Nephron progenitor cell (in vitro differentiated cells): ENCODE data around the gene GFY.

Experiments used
- DNase-seq: peaks from one replicate; pipeline ENCODE4 v3.0.0; 2021
- H3K27ac Mint-ChIP-seq: 2 replicates; pipeline ENCODE4 v1.8.0; 2021; ENCODE audit warnings: mild to moderate bottlenecking, moderate library complexity, mixed read lengths
- H3K27me3 Mint-ChIP-seq: 2 replicates; pipeline ENCODE4 v1.8.0; 2021; ENCODE audit warnings: mild to moderate bottlenecking, low read depth, mixed read lengths; ENCODE audit not compliant: poor library complexity
- H3K36me3 Mint-ChIP-seq: 2 replicates; pipeline ENCODE4 v1.8.0; 2021; ENCODE audit warnings: low read depth, mixed read lengths
- H3K4me1 Mint-ChIP-seq: 2 replicates; pipeline ENCODE4 v1.8.0; 2021; ENCODE audit warnings: mixed read lengths
- H3K4me3 Mint-ChIP-seq: 2 replicates; pipeline ENCODE4 v1.8.0; 2021; ENCODE audit warnings: mild to moderate bottlenecking, moderate library complexity, mixed read lengths
- H3K9me3 Mint-ChIP-seq: 2 replicates; pipeline ENCODE4 v1.8.0; 2021; ENCODE audit warnings: mild to moderate bottlenecking, moderate library complexity, mixed read lengths
- TF ChIP-seq, protein P1 (sequence below): fragments of 200-600 bp; sonication (generic); IDR thresholded peaks from 2 replicates; pipeline ENCODE4 v1.5.0; 2021; ENCODE audit warnings: antibody characterized with exemption

Gene GFY

DNA sequence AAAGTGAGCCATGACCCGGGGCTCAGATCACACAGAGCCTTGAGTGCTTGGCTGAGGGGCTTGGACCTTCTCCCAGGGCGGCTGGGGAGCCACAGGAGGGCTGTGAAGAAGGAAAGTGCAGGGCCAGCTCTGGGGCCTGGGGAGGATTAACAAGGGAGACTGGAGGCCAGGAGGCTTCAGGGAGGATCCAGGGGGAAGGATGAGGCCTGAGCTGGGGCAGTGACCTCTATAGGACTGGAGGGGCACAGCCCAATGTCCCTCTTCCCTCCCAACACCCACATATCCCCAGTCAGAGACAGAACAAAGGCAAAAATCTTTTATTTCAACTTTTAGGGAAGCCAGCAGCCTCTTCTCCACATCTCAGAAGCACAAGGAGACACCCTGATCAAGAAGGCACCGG is 20.8 kb downstream of the GFY start:
- Mint-ChIP-seq H3K27me3 (peaks cover 19% of the 10 kb centered on the region), H3K4me3 (no peak overlapping the region), H3K9me3 (no peaks in the 10 kb centered on the region), H3K36me3 (peaks cover 41% of the 10 kb centered on the region), H3K4me1 (peaks cover 43% of the 10 kb centered on the region), H3K27ac (peak overlapping the region; percentile 87)
- TF ChIP-seq, protein P1, sequence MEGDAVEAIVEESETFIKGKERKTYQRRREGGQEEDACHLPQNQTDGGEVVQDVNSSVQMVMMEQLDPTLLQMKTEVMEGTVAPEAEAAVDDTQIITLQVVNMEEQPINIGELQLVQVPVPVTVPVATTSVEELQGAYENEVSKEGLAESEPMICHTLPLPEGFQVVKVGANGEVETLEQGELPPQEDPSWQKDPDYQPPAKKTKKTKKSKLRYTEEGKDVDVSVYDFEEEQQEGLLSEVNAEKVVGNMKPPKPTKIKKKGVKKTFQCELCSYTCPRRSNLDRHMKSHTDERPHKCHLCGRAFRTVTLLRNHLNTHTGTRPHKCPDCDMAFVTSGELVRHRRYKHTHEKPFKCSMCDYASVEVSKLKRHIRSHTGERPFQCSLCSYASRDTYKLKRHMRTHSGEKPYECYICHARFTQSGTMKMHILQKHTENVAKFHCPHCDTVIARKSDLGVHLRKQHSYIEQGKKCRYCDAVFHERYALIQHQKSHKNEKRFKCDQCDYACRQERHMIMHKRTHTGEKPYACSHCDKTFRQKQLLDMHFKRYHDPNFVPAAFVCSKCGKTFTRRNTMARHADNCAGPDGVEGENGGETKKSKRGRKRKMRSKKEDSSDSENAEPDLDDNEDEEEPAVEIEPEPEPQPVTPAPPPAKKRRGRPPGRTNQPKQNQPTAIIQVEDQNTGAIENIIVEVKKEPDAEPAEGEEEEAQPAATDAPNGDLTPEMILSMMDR = no peak
- no peak for DNase-seq

DNA sequence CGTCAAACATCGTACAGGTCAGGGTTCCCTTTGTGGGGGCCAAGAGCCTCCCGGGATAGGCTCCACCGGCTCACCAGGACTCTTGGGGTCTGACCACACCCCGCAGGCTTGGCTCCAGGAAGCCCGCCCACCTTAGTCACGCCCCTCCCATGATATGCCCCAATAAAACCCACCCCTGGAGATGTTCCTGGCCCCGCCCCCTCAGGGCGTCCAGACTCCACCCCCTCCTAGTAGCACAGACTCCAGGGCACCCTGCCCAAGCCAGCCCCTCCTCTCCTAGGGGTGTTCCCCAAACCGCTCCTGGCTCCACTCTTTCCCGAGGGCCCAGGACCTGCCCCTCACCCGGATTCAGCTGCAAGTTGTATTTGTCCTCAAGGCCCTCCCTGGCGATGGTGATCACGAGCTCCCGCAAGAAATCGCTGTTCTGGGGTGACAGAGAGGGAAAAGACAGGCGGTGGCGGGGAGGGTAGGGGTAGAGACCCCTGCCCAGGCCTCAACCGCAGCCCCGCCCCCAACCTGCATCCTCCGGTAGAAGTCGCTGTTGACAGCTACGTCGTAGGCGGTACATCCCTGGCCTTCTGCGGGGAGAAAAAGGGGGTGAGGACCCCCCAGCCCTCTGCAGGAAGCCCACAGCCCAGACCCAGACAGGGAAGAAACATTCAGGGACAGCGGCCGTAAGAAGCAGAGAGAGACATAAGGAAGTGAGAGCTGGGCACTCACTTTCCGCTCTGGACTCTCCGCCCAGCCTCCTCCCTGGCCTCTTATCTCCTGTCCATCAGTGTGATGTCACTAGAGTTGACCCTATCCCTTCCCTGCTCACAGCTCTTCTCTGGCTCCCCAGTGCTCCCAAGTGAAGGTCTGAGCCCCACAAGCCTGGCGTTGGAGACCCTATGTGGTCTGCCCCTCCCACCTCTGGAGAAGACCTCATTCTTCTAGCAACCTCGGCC is 22.6 kb downstream of the GFY start:
- Mint-ChIP-seq H3K27ac (no peak overlapping the region), H3K9me3 (no peaks in the 10 kb centered on the region), H3K36me3 (peaks cover 45% of the 10 kb centered on the region), H3K4me1 (peaks cover 39% of the 10 kb centered on the region), H3K27me3 (peaks cover 3% of the 10 kb centered on the region), H3K4me3 (no peak overlapping the region)
- TF ChIP-seq, protein P1 = no peak
- DNase-seq = peak; percentile 51

DNA sequence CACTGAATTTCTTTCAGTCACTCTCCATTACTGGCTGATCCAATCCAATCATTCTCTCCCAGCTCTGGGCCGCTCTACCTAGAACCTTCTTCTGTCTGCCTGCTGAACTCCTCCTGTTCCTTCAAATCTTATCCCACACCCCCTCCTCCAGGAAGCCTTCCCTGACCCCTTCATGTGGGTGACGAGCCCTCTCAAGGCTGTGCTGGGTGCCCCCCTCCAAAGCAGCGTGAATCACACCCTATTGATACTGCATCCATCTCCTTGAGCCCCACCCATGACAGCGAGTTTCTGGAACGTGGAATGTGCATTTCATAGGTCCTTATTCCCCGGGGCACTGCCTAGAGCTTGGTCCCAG is 23.2 kb downstream of the GFY start:
- H3K4me1 Mint-ChIP-seq = peaks cover 39% of the 10 kb centered on the region
- H3K4me3 Mint-ChIP-seq = peak overlapping the region; percentile 76
- TF ChIP-seq, protein P1 = no peak
- peaks cover 4% of the 10 kb centered on the region for H3K27me3 Mint-ChIP-seq
- H3K9me3 Mint-ChIP-seq = no peaks in the 10 kb centered on the region
- DNase-seq = no peak
- H3K36me3 Mint-ChIP-seq = peaks cover 45% of the 10 kb centered on the region
- H3K27ac Mint-ChIP-seq = peak overlapping the region; percentile 76

DNA sequence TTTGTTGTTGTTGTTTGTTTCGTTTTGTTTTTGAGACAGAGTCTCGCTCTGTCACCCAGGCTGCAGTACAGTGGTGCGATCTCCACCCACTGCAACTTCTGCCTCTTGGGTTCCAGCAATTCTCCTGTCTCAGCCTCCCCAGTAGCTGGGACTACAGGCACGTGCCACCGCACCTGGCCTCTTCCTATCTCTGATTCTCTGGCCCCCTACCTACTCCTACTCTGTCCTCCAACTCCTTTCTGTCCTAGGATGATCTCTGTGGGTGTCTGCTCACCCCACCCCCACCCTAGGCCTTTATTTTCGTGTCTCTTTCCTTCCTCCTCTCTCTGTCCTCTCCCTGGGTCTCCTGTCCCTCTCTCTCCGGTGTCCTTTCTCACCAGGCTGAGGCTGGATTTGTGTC is 25.2 kb downstream of the GFY start:
- Mint-ChIP-seq H3K27me3 (peaks cover 7% of the 10 kb centered on the region), H3K4me3 (peak overlapping the region; percentile 96), H3K27ac (no peak overlapping the region), H3K36me3 (peaks cover 45% of the 10 kb centered on the region), H3K9me3 (no peaks in the 10 kb centered on the region), H3K4me1 (peaks cover 50% of the 10 kb centered on the region)
- TF ChIP-seq, protein P1 = no peak
- DNase-seq = no peak

DNA sequence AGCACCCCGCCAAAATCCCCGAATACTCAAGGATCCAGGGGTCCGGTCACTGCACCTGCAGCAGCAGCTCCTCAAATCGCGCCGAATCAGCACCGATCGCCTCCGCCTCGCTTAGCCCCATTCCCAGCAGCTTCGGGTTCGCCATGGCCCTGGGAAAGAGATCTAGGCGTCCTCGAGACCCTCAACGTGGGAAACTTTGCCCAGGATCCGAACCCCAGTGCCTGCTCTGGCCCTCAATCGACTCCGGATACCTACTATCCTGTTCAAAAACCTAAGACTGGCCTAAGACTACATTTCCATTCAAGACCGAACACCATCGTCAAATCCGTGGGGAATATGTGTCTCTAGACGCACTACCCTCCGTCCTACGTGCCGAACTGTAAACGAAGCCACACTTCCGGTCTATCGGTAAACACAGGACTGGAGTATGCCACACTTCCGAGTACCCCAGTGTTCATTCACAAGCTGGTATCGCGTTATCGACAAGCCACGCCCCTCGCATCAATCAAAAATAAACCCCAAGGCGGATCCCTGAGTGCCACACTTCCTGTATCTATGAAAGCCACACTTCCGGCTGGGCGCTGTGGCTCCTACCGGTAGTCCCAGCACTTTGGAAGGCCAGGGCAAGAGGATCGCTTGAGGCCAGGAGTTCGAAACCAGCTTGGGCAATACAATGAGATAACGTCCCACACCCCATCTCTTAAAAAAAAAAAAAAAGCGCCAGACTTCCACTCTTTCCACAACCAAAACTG is 26.4 kb downstream of the GFY start, which contains the start of gene PIH1D1:
TSS of gene PIH1D1 (minus strand) at position 385 of the 752 bp plus-strand sequence. CDS start at position 145, 240 bp downstream.
- peaks cover 45% of the 10 kb centered on the region for H3K36me3 Mint-ChIP-seq
- TF ChIP-seq, protein P1 = no peak
- peaks cover 7% of the 10 kb centered on the region for H3K27me3 Mint-ChIP-seq
- H3K9me3 Mint-ChIP-seq = no peaks in the 10 kb centered on the region
- H3K4me3 Mint-ChIP-seq = peak within 1 kb of the TSS; percentile 96
- H3K4me1 Mint-ChIP-seq = peaks cover 50% of the 10 kb centered on the region
- H3K27ac Mint-ChIP-seq = peak within 1 kb of the TSS; percentile 95
- peak; percentile 92 for DNase-seq
